Upper lobe of left lung (tissue), 4 donors: Measurements from ENCODE around the gene MED29.
A peak's percentile ranks its signal among the peaks of the same experiment; 100 is the strongest.

ENCODE experiments used
- POLR2A ChIP-seq, 4 donors: fragments of 450-650 bp; IDR thresholded peaks; one replicate each; pipeline ENCODE4 v1.5.1; 2016 to 2017; ENCODE audit warnings: antibody characterized with exemption in 4 of 4, mild to moderate bottlenecking in 2 of 4
- TF ChIP-seq, protein P1 (sequence below), 6 experiments: fragments of 450-650 bp in 4 of 6; fragments of 200-600 bp in 2 of 6; sonication (generic) in 2 of 6; IDR thresholded peaks; one replicate each; pipeline ENCODE4 v1.5.1; 2016 to 2019; ENCODE audit warnings: antibody characterized with exemption in 6 of 6

- TF ChIP-seq, protein P1, sequence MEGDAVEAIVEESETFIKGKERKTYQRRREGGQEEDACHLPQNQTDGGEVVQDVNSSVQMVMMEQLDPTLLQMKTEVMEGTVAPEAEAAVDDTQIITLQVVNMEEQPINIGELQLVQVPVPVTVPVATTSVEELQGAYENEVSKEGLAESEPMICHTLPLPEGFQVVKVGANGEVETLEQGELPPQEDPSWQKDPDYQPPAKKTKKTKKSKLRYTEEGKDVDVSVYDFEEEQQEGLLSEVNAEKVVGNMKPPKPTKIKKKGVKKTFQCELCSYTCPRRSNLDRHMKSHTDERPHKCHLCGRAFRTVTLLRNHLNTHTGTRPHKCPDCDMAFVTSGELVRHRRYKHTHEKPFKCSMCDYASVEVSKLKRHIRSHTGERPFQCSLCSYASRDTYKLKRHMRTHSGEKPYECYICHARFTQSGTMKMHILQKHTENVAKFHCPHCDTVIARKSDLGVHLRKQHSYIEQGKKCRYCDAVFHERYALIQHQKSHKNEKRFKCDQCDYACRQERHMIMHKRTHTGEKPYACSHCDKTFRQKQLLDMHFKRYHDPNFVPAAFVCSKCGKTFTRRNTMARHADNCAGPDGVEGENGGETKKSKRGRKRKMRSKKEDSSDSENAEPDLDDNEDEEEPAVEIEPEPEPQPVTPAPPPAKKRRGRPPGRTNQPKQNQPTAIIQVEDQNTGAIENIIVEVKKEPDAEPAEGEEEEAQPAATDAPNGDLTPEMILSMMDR (IDR thresholded peaks at IDR 0.05), result peak in 1 of 6 experiments; percentile 4
- TF ChIP-seq POLR2A (IDR thresholded peaks at IDR 0.05), result peak; percentile 96 to 100 (median 99)
Observed at GRCh38 chr19:39406656-39407409, 15.7 kb downstream of the MED29 start, which contains the start of gene ZFP36.
